Nephron progenitor cell (in vitro differentiated cells): ENCODE measurements around the gene LAMB4.
A peak's percentile ranks its signal among the peaks of the same experiment; 100 is the strongest.

Experiments
- DNase-seq: peaks from one replicate; pipeline ENCODE4 v3.0.0; 2021
- H3K27ac Mint-ChIP-seq: 2 replicates; pipeline ENCODE4 v1.8.0; 2021; ENCODE audit warnings: mild to moderate bottlenecking, moderate library complexity, mixed read lengths
- H3K27me3 Mint-ChIP-seq: 2 replicates; pipeline ENCODE4 v1.8.0; 2021; ENCODE audit warnings: mild to moderate bottlenecking, low read depth, mixed read lengths; ENCODE audit not compliant: poor library complexity
- H3K36me3 Mint-ChIP-seq: 2 replicates; pipeline ENCODE4 v1.8.0; 2021; ENCODE audit warnings: low read depth, mixed read lengths
- H3K4me1 Mint-ChIP-seq: 2 replicates; pipeline ENCODE4 v1.8.0; 2021; ENCODE audit warnings: mixed read lengths
- H3K4me3 Mint-ChIP-seq: 2 replicates; pipeline ENCODE4 v1.8.0; 2021; ENCODE audit warnings: mild to moderate bottlenecking, moderate library complexity, mixed read lengths
- H3K9me3 Mint-ChIP-seq: 2 replicates; pipeline ENCODE4 v1.8.0; 2021; ENCODE audit warnings: mild to moderate bottlenecking, moderate library complexity, mixed read lengths
- CTCF ChIP-seq: fragments of 200-600 bp; sonication (generic); IDR thresholded peaks from 2 replicates; pipeline ENCODE4 v1.5.0; 2021; ENCODE audit warnings: antibody characterized with exemption

The LAMB4 gene

DNA sequence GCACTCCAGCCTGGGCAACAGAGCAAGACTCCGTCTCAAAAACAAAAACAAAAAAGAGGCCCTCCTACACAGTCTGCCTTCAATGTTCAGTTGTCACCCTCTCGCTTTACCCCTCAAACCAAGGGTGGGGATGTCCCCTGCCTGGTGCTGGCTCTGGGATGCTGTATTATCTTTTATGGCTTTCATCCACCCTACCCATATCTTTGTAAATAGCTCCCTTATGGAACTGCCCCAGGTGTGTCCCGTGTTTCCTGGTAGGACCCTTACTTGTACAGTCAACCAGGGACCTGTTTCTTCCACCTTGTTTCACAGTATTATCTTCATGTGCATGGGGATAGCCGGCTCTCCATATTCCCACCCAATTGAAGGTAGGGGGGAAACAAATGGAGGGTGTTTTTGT, 111.5 kb downstream of the LAMB4 start:
- no peak for TF ChIP-seq CTCF
- Mint-ChIP-seq H3K4me3 (no peak overlapping the region), H3K9me3 (no peaks in the 10 kb centered on the region), H3K4me1 (peaks cover 45% of the 10 kb centered on the region), H3K27ac (no peak overlapping the region), H3K27me3 (no peaks in the 10 kb centered on the region), H3K36me3 (no peaks in the 10 kb centered on the region)
- no peak for DNase-seq

DNA sequence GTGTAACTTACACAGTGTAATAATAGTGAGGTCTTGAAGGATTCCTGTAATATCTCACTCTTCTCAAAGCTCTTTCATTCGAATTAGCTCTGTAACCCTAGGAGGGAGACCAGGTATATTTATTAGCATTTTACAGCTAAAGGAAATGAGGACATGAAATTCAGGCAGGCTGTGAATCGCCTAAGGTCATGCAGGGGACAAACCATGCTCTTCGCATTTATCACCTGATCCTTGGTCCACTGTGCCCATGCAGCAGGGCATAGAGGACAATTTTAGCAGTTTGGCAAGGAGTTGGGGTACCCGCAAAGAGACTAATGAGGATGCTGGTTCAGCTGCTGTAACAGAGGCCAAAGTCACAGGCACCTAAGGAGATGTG, 112.4 kb downstream of the LAMB4 start:
- DNase-seq, result no peak
- TF ChIP-seq CTCF, result no peak
- Mint-ChIP-seq H3K4me3 (no peak overlapping the region), H3K9me3 (no peaks in the 10 kb centered on the region), H3K27me3 (no peaks in the 10 kb centered on the region), H3K4me1 (peaks cover 45% of the 10 kb centered on the region), H3K27ac (no peak overlapping the region), H3K36me3 (no peaks in the 10 kb centered on the region)

- H3K27me3 Mint-ChIP-seq, result no peaks in the 10 kb centered on the region
- peak; percentile 24 for TF ChIP-seq CTCF
- H3K36me3 Mint-ChIP-seq, result no peaks in the 10 kb centered on the region
- no peaks in the 10 kb centered on the region for H3K9me3 Mint-ChIP-seq
- H3K4me1 Mint-ChIP-seq, result peaks cover 45% of the 10 kb centered on the region
- no peak for DNase-seq
- no peak overlapping the region for H3K27ac Mint-ChIP-seq
- no peak overlapping the region for H3K4me3 Mint-ChIP-seq
Observed at GRCh38 chr7:108016841-108017775, 113.1 kb downstream of the LAMB4 start.

- H3K4me3 Mint-ChIP-seq, result no peak overlapping the region
- H3K27ac Mint-ChIP-seq, result no peak overlapping the region
- no peaks in the 10 kb centered on the region for H3K36me3 Mint-ChIP-seq
- no peak for TF ChIP-seq CTCF
- H3K9me3 Mint-ChIP-seq, result no peaks in the 10 kb centered on the region
- no peaks in the 10 kb centered on the region for H3K27me3 Mint-ChIP-seq
- no peak for DNase-seq
- H3K4me1 Mint-ChIP-seq, result peaks cover 41% of the 10 kb centered on the region
Observed at GRCh38 chr7:108015740-108016139, 114.4 kb downstream of the LAMB4 start.

GRCh38 chr7:108014747-108015682, 115.1 kb downstream of the LAMB4 start:
- no peak for TF ChIP-seq CTCF
- Mint-ChIP-seq H3K36me3 (no peaks in the 10 kb centered on the region), H3K4me3 (no peak overlapping the region), H3K9me3 (no peaks in the 10 kb centered on the region), H3K4me1 (peaks cover 38% of the 10 kb centered on the region), H3K27ac (no peak overlapping the region), H3K27me3 (no peaks in the 10 kb centered on the region)
- no peak for DNase-seq
